ENCODE data around the gene ATG5.
"Not testable (repeated sequence)": the region's sequence is repeated elsewhere in the genome, so short reads cannot be mapped to it uniquely, and the experiment has no call there.

The ATG5 gene

DNA sequence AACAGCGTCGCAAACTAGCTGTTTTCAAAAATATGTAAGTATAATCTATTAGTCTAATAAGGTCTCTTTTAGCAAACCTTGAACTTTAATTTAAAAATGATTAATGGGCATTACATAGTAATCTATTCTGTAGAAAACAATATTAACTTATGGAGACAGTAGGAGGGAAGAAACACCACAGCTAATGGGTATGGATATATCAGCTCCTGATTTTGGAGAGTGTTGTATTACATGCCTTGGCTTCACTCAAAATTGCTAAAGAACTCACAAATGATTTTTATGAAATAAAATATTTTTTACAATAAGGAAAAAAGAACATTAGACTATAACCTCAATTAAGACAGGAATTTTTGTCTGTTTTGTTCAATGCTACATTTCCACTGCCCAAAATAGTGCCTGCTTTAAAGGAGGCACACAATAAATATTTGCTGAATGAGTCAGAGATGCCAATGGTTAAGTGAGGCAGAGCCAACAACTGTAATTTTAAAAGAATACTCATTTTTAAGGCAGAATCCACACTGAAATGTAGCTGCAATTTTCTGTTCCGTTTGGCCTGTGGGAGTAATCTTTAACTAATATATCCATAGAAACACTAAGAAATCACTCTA, 15.7 kb downstream of the ATG5 start:
- no peak for DNase-seq (ENCODE audit: low spot score)

- no peak for DNase-seq (ENCODE audit: low spot score)
These were observed 16.6 kb downstream of the ATG5 start for GRCh38 chr6:106308985-106309384.

GRCh38 chr6:106305740-106306139, 19.8 kb downstream of the ATG5 start:
- DNase-seq (ENCODE audit: low spot score) = no peak

DNA sequence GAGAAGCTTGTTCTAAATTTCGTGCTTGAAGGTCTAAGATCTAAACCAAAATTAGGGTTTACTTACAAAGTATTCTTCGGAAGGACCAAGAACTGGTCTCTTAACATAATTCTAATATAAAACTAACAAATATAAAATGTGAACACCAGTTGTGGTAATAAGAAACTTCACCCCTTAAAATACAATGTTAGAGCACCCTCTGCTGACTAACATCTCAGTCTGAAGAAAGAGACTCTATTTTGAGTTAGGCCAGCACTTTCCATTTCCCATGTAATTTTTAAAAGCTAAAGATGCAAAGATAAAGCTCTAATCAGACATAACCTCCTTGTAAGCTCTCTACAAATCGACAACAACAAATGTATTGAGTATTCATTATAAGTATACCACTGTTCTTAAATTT, 24.6 kb downstream of the ATG5 start:
- no peak for DNase-seq (ENCODE audit: low spot score)

- no peak for DNase-seq (ENCODE audit: low spot score)
These were observed 25.4 kb downstream of the ATG5 start for GRCh38 chr6:106300020-106300780.

DNA sequence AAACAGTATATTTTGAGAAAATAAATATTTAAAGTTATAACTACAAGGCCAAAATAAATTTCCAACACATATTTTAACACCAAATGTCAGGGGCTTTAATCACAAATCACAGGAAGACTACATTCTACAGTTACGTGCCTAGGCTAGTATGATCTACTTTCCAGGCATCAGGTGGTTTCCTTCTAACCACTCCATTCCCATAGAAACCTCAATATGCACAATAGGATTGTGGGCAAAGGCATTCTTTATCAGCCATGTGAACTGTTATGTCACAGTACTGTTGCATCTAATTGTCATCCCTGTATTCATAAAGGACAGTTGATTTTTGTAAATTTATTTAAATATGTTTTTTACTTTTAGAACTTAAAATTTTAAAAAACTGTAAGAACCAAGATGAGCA, 32.4 kb downstream of the ATG5 start:
- no peak for DNase-seq (ENCODE audit: low spot score)

DNA sequence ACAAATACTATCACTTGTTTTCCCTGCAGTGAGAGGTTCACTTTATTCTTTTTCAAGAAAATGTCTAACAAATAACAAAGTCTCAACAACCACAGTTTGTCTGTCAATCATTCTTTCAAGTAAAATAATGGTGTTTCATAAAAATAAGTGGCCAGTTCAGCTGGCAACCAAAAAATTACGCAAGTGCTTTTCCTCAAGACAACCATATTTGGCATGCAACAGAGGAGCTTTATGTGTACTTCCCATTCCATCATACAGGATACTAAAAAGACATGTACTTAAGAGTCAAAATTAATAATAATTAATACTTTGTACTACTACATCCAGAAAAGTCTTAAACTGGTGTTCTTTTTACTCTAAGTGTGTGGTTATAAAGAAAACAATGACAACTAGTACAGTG, 34.6 kb downstream of the ATG5 start:
- DNase-seq (ENCODE audit: low spot score) = no peak

GRCh38 chr6:106290032-106290431, 35.5 kb downstream of the ATG5 start:
- DNase-seq (ENCODE audit: low spot score) = no peak

DNA sequence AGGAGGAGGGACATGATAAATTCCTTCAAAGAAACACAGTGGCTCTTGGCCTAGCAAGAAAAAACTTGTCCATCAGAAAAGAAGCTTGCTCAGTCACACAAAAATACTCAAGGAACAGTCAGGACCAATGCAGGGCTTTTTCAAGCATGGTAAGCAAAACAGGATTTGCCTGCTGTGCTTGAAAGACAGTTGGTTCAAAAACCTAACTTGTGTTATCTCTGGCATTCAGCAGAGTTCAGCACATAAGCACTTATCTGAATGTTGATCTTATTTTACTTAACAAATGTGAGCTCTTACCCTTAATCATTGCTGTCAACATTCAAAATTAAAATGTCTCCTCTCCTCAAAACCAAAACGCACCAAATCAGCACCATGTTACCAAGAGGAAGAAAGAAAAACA, 38.3 kb downstream of the ATG5 start:
- no peak for DNase-seq (ENCODE audit: low spot score)

DNA sequence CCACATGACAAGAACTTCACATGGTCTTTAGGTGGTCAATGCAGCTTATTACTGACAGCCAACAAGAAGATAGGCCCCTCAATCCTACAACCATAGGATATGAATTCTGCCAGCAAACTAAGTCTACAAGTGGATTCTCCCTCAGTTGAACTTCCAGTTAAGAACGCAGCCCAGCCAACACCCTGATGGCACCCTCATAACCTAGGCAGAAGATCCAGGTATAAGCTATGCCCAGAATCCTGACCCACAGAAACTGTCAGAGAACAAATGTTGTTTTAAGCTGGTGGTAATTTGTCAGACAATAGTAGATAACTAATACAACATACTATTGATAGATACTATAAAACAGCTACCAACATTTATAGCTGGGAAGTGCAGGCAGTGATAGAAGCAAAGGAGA, 38.8 kb downstream of the ATG5 start:
- no peak for DNase-seq (ENCODE audit: low spot score)

- no peak for DNase-seq (ENCODE audit: low spot score)
These were observed 42.1 kb downstream of the ATG5 start for GRCh38 chr6:106283481-106283880.

DNA sequence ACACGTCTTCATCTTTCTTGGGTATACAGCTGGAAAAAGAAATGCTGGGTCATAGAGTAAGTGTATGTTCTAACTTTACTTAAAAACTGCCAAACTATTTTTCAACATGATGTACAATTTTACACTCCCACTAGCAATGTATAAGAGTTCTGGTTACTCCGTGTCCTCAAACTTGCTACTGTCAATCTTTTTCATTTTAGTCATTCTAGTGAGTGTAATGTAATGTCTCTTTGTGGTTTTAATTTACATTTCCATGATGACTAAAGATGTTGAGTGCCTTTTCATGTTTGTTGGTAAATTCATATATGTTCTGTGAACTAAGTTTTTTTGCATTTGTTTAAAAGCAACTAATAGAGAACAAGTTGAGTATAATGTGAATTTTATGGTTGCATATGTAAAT, 43.9 kb downstream of the ATG5 start:
- DNase-seq (ENCODE audit: low spot score) = no peak

DNA sequence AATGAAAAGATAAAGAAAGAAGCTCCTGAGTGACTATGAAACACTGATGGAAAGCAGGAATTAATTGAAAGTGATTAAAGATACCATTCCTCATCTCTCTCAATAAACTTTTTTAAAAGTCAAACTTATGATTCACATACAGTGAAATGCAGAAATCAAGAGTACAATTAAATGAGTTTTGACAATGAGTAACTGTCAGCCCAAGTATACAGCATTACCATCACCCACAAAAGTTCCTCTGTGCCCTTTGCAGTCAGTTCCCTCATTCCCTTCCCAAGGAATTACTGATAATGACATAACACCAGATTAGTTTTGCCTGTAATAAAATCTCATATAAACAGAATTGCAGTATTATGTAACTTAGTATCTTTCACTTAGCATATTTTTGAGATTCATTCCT, 44.5 kb downstream of the ATG5 start:
- no peak for DNase-seq (ENCODE audit: low spot score)

GRCh38 chr6:106279179-106279578, 46.4 kb downstream of the ATG5 start:
- DNase-seq (ENCODE audit: low spot score) = no peak

GRCh38 chr6:106275692-106276091, 49.9 kb downstream of the ATG5 start:
- DNase-seq (ENCODE audit: low spot score) = no peak

GRCh38 chr6:106273087-106273486, 52.5 kb downstream of the ATG5 start:
- DNase-seq (ENCODE audit: low spot score) = no peak

GRCh38 chr6:106272287-106272686, 53.3 kb downstream of the ATG5 start:
- DNase-seq (ENCODE audit: low spot score) = no peak

DNA sequence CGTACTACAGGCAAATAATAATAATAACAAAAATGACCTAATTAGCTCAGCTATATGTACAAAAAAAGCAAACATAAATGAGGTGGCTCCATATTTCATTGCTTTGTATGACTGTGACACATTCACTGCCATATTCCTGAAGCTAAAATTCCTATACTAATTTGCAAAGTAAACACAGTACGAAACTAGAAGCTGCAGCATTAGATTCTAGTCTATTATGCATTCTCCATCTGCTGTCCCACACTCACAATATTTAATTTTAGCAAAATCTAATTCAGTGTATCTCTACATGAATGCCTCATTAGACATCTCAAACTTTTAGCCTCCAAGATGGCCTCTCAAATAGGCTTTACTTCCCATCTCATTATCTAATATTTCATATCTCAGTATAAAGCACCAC, 55.1 kb downstream of the ATG5 start:
- no peak for DNase-seq (ENCODE audit: low spot score)

GRCh38 chr6:106269268-106269919, 56.2 kb downstream of the ATG5 start:
- DNase-seq (ENCODE audit: low spot score) = not testable (repeated sequence)

DNA sequence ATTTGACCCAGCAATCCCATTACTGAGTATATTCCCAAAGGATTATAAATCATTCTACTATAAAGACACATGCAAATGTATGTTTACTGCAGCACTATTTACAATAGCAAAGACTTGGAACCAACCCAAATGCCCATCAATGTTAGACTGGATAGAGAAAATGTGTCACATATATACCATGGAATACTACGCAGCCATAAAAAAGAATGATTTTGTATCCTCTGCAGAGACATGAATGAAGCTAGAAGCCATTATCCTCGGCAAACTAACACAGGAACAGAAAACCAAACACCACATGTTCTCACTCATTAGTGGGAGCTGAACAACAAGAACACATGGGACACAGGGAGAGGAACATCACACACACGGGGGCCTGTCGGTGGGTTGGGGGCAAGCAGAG, 57.1 kb downstream of the ATG5 start:
- not testable (repeated sequence) for DNase-seq (ENCODE audit: low spot score)

DNA sequence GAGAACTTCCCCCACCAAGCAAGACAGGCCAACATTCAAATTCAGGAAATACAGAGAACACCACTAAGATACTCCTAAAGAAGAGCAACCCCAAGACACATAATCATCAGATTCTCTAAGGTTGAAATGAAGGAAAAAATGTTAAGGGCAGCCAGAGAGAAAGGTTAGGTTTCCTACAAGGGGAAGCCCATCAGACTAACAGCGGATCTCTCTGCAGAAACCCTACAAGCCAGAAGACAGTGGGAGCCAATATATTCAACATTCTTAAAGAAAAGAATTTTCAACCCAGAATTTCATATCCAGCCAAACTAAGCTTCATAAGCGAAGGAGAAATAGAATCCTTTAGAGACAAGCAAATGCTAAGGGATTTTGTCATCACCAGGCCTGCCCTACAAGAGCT, 61.1 kb downstream of the ATG5 start:
- not testable (repeated sequence) for DNase-seq (ENCODE audit: low spot score)

GRCh38 chr6:106259748-106260147, 65.8 kb downstream of the ATG5 start:
- DNase-seq (ENCODE audit: low spot score) = not testable (repeated sequence)

GRCh38 chr6:106258726-106259125, 66.8 kb downstream of the ATG5 start:
- DNase-seq (ENCODE audit: low spot score) = no peak
